Measurements from ENCODE around the gene SNRPD1. TPM values are rescaled to one million over a fixed set of nuclear protein-coding genes. Genes with fewer than 3 reads are reported as not detected.

The SNRPD1 gene
- total and polyA plus RNA-seq, 9 of the 15 experiments (the other 6 are each of a cell fraction or from before 2014, with no cell fraction given) = 186 to 1,063 (median 313) TPM

GRCh38 chr18:21632393-21632792 lies 20.3 kb downstream of the SNRPD1 start:
- WGBS (ENCODE audit: insufficient coverage, low coverage, missing lambda C conversion rate) = 100% methylated on average over 1 of the region's 1 CpG
- Histone ChIP-seq H3K27me3 (ENCODE audit: control insufficient read depth in 2 of 2, insufficient read depth in 2 of 2, low read length in 2 of 2) (no peaks in the 10 kb centered on the region), H3K36me3 (ENCODE audit: control insufficient read depth, insufficient read depth, low read length) (peaks cover 68% of the 10 kb centered on the region), H3K4me3 (no peak overlapping the region), H4K20me1 (replicated peaks; ENCODE audit: control insufficient read depth, insufficient read depth, low read length) (no peaks in the 10 kb centered on the region; the same call in 1 of the 2 replicates), H3K4me2 (ENCODE audit: insufficient read depth, low read length) (no peak overlapping the region), H2AFZ (ENCODE audit: low read depth, low read length) (no peak overlapping the region), H3K9ac (ENCODE audit: insufficient read depth in 1 of 2, low read depth in 2 of 2, low read length in 2 of 2) (no peak overlapping the region), H3K79me2 (ENCODE audit: control insufficient read depth, insufficient read depth, low read length) (peaks cover 13% of the 10 kb centered on the region; the same call in 2 of the 3 replicates), H3K9me1 (ENCODE audit: control insufficient read depth, insufficient read depth, low read length) (no peaks in the 10 kb centered on the region), H3K9me3 (replicated peaks; ENCODE audit: control insufficient read depth, insufficient read depth, low read depth, low read length) (no peaks in the 10 kb centered on the region), H3K27ac (ENCODE audit: extremely low read depth, low read depth, low read length) (no peak overlapping the region), H3K4me1 (replicated peaks in 1 of 2; ENCODE audit: control insufficient read depth in 2 of 2, insufficient read depth in 2 of 2, low read length in 2 of 2) (no peaks in the 10 kb centered on the region; a peak in 1 of 5 replicates)
- no TSS peak for BruUV-seq (replicated peaks)
- FAIRE-seq = no peak
- intact Hi-C loops (cut with micrococcal nuclease) (no loop called here), in situ Hi-C loops (cut with MboI) (no loop called here)
- no peak for TF ChIP-seq ZNF699 (CRISPR knock-in tag; IDR thresholded peaks at IDR 0.05; ENCODE audit: insufficient replicate concordance)
- TF ChIP-seq POLR2G (IDR thresholded peaks at IDR 0.05; ENCODE audit: low read depth, low read length) = peak; percentile 44; the same call in 1 of the 2 replicates
- peak in 1 of 2 experiments; percentile 36; a peak in 2 of 4 replicates for TF ChIP-seq RAD21 (CRISPR knock-in tag; conservative IDR thresholded peaks at IDR 0.05 in 1 of 2, IDR thresholded peaks at IDR 0.05 in 1 of 2)
- no peak for TF ChIP-seq DIDO1 (tag; IDR thresholded peaks at IDR 0.05; ENCODE audit: low read depth)
- no peak for TF ChIP-seq SUPT5H (IDR thresholded peaks at IDR 0.05)
- TF ChIP-seq E2F3 (CRISPR knock-in tag; IDR thresholded peaks at IDR 0.05) = no peak
- TF ChIP-seq ZNF512 (tag; IDR thresholded peaks at IDR 0.05) = no peak
- TF ChIP-seq ZNF518B (CRISPR knock-in tag; IDR thresholded peaks at IDR 0.05) = no peak
- peak in 1 of 3 experiments; percentile 40; a peak in 2 of 6 replicates for TF ChIP-seq CTCF (IDR thresholded peaks at IDR 0.05 in 2 of 3, conservative IDR thresholded peaks at IDR 0.05 in 1 of 3; ENCODE audit: insufficient read depth in 2 of 3, low read depth in 1 of 3, low read length in 3 of 3)
- TF ChIP-seq CREB3L1 (IDR thresholded peaks at IDR 0.05; ENCODE audit: borderline replicate concordance, low read depth) = no peak
- TF ChIP-seq TCF7L2 (IDR thresholded peaks at IDR 0.05; ENCODE audit: low read depth, low read length) = no peak
- TF ChIP-seq NCOA4 (IDR thresholded peaks at IDR 0.05; ENCODE audit: partially characterized antibody) = no peak
- ChIA-PET POLR2A (interaction anchor here (0.6 to 1.0 kb wide), 2 partner anchors 15 to 20 kb away, joined by 3 read pairs; partner anchors contain the start of gene SNRPD1), CTCF (ENCODE audit: low intra/inter-chr PET ratio) (interaction anchor here (0.7 kb wide), 1 partner anchor 36 kb away, joined by 3 read pairs; no protein-coding TSS in a partner anchor)
- DNase-seq (ENCODE audit: extremely low read depth in 1 of 4, low spot score in 3 of 4) = no peak
- ATAC-seq = peak; percentile 7; the same call in 1 of the 3 replicates

Data from K562 (cell line).